Head of caudate nucleus (tissue), 42 donors: ENCODE results near the gene VCAN.
"Not testable (repeated sequence)": the region's sequence is repeated elsewhere in the genome, so short reads cannot be mapped to it uniquely, and the experiment has no call there.

Experiments used
- DNase-seq, 42 donors: peaks; one replicate each; pipeline versions ENCODE4 v3.0.0 to v3.0.0-alpha.2; 2020 to 2021; ENCODE audit warnings: mixed read lengths in 7 of 42
- intact Hi-C: fragments of 100-400 bp; cut with DNase I; formaldehyde crosslinking; loops from one replicate; pipeline ENCODE4 v1.15.0; 2022

The VCAN gene

GRCh38 chr5:83471405-83472212 is at the start of gene VCAN:
Gene VCAN, plus strand, starts transcription at chr5:83471744. Its CDS starts 11,775 bp downstream, at chr5:83483519.
- DNase-seq, result peak in 40 of 42 donors; percentile 4 to 70 (median 38)
- intact Hi-C loops, result loop anchor here (5.0 kb wide), 1 partner anchor 91 kb away; no protein-coding TSS in a partner anchor

- intact Hi-C loops, result no loop called here
- no peak for DNase-seq
Observed at GRCh38 chr5:83422284-83422683, 49.3 kb upstream of the VCAN start.

- intact Hi-C loops, result no loop called here
- DNase-seq, result no peak
Observed at GRCh38 chr5:83426855-83427254, 44.7 kb upstream of the VCAN start.

DNA sequence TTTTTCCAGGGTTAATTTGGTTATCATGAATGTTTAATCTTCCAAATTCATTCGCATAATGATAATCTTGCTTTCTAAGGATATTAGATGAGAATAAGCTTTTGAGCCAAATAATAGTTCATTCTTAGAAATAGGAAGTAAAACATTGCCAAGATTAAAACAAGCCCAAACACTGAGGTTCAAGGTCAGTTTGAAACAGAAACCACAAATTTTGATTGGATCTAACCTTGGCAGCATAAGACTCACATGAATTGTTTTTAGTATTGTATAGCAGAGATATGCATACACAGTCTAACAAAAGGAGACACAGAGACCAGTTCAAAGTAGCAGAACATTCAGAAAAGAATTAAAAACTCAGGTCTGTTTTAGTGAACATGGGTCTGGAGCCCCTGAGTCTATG is 43.4 kb upstream of the VCAN start:
- intact Hi-C loops, result no loop called here
- no peak for DNase-seq

DNA sequence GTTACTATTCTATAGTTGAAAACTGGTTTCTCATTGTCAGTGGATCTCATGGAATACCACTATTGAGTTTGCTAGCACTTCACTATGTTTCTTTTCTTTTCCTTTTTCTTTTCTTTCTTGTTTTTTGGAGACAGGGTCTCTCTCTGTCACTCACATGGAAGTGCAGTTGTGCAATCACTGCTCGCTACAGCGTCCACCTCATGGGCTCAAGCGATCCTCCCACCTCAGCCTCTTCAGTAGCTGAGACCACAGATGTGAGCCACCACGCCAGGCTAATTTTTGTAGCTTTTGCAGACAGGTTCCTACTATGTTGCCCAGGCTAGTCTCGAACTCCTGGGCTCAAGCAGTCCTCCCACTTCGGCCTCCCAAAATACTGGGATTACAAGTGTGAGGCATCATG is 42.7 kb upstream of the VCAN start:
- DNase-seq, result no peak
- intact Hi-C loops, result no loop called here

DNA sequence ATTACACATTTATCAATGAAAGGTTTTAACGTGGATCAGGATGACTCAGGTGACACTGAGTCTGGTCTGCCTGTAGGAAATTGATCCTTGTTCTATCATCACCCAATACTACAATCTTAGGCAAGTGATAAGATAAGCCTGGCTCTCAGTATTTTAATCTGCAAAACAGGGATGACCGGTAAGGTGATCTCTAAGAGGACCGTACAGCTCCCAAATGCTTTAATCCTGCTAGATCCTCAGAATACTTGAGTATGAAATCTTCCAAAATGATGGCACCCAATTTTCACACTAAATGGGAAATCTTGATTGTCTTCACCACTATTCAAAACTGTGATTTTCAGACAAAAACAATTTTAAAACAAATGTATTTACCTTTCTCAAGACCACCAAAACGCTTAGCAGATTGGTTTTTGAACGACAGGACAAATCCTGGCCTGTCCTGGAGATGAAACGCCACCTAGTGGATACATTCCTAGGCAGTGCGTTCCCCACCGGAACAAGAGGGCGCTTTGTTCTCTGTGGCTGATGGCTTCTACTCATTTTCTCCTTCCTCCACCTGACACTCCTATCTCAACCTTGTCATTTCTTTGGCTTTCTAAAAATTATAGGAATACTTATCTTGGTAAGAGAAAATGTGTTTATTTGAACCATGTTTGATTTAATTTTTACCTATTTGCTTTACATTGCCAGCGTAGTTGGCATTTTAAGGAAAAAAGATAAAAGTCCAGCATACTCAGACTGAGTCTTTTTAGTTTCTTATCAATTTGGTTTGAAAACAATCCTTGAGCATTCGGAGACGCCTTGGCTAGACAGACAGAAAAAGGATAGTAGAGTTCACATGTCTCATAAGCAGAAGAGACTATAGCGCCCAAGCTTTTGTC is 41.2 kb upstream of the VCAN start:
- DNase-seq, result peak; percentile 23 to 87 (median 68)
- intact Hi-C loops, result no loop called here

DNA sequence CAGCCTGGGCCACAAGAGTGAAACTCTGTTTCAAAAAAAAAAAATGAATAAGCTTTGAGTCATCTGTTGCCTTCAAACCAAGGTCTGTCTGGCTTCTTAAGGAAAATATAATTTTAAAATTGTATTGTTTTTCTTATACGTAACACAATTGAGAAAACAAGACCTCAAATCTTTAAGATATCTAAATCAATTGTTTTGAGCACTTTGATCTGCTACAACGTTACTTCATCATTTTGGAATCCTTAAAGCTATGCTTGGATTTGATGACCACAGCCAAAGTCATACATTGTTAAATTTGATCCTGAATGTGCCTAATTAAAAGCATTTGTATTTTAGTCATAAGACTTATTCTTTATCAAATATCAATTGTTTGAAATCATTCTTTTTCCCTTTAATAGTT is 37.7 kb upstream of the VCAN start:
- no peak for DNase-seq
- intact Hi-C loops, result no loop called here

DNA sequence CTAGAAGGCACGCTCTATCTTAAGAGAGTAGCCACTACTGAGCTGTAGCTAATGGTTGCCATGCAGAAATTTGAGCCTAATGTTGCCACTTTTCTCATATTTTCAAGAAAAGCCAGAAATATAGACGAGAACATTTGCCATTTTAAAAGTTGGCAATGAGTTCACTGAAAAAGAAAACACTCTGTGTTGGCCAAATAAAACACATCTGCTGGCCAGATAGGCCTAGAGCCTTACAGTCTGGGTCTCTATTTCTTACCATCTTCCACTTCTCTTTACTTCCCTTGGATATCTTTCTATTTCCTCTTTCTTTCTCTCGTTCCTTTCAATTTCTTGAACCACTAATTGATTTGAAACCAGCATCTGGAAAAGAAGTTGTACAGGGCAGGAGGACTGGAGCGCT is 36.6 kb upstream of the VCAN start:
- no peak for DNase-seq
- intact Hi-C loops, result no loop called here

DNA sequence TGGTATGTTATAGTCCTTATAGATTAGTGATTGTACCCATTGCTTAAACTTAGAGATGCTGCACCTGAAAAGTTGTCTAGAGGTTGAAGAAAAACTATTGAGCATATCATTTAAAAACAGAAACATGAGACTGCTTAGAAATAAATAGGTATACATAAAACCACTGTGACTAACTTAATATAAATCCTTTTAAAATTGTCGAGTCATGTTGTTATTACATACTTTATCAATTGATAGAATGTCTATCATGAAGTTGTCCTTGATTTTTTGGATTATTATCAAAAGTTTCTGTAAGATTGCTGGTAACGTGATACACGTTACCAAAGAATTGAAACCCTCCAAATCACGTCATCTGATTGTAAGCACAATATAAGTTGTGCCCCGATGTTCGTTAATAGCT is 35.3 kb upstream of the VCAN start:
- intact Hi-C loops, result no loop called here
- DNase-seq, result no peak

- DNase-seq, intact Hi-C loops: not testable (repeated sequence)
Observed at GRCh38 chr5:83437697-83438096, 33.8 kb upstream of the VCAN start.

DNA sequence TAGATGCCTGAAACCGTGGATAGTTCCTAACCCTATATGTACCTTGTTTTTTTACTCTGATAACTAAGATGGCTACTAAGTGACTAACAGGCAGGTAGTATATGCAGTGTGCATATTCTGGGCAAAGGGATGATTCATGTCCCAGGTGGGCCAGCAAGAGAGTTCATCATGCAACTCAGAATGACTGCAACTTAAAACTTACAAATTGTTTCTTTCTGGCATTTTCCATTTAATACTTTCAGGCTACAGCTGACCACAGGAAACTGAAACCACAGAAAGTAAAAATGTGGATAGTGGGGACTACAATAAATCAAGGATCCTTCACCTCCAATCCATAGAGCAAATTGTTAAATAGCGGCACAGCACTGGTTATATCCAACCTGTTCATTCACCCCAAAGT is 30.7 kb upstream of the VCAN start:
- intact Hi-C loops, result no loop called here
- no peak for DNase-seq

- intact Hi-C loops, result no loop called here
- DNase-seq, result no peak
Observed at GRCh38 chr5:83441747-83442146, 29.8 kb upstream of the VCAN start.

GRCh38 chr5:83443534-83443933 is 28.0 kb upstream of the VCAN start:
- intact Hi-C loops, result no loop called here
- DNase-seq, result no peak

DNA sequence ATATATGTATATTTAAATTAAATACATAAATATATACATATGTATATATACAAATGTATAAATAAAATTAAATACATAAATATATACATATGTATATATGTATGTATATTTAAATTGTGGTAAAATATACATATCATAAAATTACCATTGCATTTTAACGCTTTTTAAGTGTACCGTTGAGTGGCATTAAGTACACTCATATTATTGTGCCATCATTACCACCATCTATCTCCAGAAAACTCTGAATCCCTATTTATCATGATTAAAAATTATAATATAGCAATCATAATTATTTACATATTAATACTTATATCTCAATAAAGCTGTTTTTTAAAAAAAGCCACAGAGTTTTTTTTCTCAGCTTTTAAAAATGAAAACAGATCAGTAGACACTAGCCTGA is 27.1 kb upstream of the VCAN start:
- no peak for DNase-seq
- intact Hi-C loops, result no loop called here

GRCh38 chr5:83446253-83446947 is 25.1 kb upstream of the VCAN start:
- DNase-seq, result no peak
- intact Hi-C loops, result no loop called here

DNA sequence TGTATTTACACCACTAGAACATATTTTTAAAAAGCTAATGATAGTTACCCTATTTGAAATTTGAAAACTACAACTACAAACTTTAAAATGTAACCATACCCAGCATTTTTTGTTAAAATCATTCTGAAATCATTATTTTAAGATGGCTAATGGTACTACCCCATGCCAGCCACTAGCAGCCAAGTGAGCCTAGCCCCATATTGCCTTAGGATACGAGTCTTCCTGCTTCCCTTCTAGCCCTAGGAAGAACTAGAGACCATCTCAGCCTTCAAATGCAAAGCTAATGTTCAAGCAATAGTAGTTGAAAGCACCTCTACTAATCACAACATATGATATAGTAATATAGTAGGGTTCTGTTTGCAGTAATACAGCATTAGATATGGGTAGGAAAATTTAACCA is 24.0 kb upstream of the VCAN start:
- DNase-seq, result no peak
- intact Hi-C loops, result no loop called here

- no peak for DNase-seq
- intact Hi-C loops, result no loop called here
Observed at GRCh38 chr5:83450183-83450966, 21.2 kb upstream of the VCAN start.

DNA sequence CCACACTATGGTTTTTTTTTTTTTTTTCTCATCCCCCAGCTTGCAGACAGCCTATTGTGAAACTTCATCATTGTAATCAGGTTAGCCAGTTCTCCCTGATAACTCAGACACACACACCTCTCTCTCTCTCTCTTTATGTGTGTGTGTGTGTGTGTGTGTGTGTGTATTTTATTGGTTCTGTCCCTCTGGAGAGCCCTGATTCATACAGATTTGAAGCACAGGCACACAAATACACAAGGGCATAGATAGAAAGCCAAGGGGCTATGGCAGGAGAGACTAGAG is 20.6 kb upstream of the VCAN start:
- intact Hi-C loops, result no loop called here
- no peak for DNase-seq

GRCh38 chr5:83451955-83452354 is 19.6 kb upstream of the VCAN start:
- DNase-seq, result no peak
- intact Hi-C loops, result no loop called here
